Embryonic facial prominence (tissue), 1 donor: ENCODE data around the gene CMSS1.

Experiments used
- DNase-seq: peaks from one replicate; pipeline ENCODE4 v3.0.0-alpha.2; 2016; ENCODE audit errors: extremely low spot score

Gene CMSS1

DNA sequence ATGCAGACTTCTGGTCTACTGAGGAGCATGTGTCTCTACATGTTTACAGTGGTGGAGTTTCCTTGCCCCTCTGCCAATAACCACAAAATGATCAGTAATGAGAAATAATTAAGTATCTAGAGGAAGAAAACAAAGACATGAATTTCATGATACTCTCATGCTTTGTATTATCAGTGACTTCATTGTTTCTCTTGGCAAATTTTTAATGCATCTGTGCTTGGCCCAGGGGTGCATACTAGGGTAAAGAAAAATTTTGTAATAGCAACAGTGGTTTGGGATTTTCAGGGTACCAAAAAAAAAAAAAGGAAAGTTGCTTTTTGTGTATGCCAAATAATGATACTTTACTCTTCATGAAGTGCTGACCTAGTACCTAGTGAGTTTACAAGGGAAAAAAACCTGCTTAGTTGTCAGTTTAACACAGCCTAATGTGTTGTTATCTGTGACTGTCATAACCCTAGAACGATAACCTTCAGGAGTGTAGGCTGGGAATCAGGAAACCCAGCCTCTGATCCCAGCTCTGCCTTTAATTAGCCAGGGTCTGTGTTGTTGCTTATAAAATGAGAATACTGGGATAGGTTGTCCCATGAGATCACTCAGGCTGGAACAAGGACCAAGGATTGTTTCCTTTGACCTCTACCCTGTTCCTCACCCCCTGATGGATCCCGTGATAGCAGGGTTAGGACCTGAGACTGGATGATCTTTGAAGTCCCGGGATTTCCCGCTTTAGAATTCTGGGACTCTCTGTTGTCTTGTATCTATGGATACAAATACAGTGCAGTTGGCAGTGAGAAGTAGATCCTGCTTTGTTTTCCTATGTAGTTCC, 117.5 kb downstream of the CMSS1 start:
- peak; percentile 21 for DNase-seq

- DNase-seq = no peak
These were observed 120.7 kb downstream of the CMSS1 start for GRCh38 chr3:99938270-99938911.

DNA sequence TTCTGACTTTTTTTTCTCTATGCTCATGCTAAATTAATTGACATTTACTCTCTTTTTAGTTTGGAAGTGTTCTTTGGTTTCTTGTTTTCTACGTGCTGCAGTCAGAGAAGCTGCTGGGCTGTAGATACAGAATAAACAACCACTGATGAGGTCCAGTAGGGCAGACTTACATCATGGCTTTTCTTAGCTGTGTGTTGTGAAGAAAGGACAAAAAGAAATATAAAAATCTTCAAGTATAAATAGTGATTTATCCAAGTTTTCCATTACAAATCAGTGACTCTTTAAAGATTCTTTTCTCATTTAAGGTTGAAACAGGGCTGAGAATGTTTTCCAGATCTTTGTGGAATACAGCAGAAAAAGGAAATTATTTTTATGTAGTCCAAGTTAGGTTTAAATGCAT, 122.2 kb downstream of the CMSS1 start:
- no peak for DNase-seq

- no peak for DNase-seq
These were observed 122.7 kb downstream of the CMSS1 start for GRCh38 chr3:99940350-99940749.

DNA sequence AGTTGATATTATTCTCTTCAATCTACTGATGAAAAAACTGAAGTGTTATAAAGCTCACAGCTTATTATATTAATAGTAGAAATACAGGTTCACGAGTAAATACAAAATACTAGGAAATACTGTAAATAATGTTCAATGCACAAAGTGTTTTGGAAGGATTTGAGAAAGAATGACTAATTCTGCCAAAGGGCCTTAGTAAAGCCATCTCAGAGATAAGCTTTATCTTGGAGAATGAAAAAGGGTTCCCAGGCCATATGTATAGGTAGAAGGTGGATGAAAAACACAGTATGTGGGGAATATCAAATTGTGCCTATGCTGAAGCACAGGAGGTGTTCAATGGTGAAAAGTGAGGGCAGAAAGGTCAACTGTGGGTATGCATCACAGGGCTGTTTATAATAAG, 123.5 kb downstream of the CMSS1 start:
- DNase-seq = no peak

DNA sequence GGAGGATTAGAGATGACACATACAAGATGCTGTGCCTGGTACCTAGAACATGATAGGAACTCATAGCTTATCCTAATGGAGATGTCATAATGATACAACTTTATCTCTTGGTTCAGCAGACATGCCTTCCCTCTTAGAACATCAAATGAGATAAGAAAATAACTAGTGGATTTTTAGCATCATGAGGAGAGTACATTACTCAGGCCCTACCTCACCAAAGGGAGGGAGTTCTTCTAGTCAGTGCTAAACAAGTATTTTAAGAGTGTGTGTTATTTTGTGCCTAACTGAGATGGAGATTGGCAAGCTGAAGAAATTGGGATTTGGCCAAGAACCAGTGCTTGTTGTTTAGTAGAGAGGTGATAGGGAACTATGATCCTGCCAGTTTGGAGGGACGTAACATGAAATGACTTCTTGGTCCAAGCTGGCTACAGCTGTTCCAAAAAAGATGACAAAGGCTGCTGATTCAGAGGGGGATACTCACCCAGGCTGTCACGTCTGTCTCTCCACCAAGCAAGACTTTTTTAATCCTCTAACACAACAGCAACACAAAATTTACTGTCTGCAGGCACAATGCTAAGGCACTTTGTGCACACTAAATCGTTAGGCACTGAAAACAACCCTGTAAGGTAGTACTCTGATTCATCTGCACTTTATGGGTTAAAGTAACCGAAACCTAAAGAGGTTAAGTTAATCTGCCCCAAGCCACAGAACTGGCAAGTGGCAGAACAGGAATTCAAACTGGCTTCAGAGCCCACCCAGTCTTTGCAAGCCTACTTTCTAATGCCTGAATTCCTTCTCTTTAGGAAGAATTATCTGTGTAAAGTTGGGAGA, 126.5 kb downstream of the CMSS1 start:
- no peak for DNase-seq

DNA sequence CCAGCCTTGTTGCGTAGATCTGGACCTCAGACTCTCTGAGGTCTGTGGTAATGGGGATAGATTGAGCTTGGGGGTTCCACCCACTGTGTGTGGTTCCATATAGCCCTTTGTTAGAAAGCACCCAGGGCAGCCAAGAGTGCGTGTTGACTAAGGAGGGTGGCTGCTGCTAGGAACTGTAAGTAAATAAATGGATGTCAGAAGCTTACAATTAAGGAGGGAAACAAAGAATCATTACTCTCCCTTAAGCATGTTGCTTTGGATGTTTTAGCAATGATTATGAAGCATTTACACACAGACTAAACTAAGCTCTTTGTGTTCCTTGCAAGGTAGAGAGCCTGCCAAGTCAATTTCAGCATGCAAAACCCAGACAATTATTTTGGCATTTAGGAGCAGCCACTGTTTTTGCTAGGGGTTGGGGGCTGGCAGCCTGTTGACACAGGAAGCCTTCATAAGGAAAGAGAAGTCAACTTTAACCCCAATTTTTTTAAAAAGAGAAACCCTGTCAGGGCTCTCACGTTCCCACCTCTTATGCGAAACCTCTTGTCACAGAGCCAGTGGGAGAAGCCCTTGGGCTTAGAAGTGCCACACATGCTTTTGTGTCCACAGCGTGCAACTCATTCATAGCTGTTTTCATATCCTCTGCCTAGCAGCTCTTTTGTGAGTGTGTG, 127.8 kb downstream of the CMSS1 start:
- DNase-seq = no peak

GRCh38 chr3:99947356-99947755, 129.7 kb downstream of the CMSS1 start:
- no peak for DNase-seq

GRCh38 chr3:99948467-99949089, 130.9 kb downstream of the CMSS1 start:
- DNase-seq = no peak

DNA sequence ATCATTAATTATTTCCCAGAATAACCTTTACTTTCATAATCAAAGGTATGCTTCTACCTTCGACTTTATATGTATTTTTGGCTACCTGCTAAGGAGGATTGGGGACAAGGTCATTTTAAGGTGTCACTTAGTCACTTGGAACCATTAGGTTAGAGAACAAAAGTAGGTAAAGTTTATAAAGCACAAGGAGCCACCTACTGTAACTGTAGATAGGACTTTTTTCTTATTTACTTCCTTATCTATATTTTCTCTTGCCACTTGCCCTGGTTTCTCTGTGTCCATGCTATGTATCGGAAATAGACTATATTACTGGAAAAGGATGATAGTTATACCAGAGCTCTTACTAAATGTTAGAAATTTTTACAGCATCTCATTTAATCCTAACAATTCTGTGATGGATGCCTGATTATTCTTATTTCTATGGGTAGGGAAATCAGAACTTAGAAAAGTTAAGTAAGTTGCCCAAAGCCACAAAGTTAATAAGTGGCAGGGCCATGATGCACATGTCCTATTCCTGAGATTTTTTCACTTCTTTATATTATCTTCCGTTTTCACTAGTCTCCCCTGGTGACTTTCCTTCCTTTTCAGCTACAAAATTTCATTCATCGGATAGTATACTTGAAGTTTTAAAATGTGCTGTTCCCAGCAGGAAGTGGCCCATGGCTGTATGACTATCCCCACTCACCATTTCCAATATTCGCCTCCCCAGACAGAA, 132.5 kb downstream of the CMSS1 start:
- no peak for DNase-seq

- no peak for DNase-seq
These were observed 133.3 kb downstream of the CMSS1 start for GRCh38 chr3:99950921-99951320.

DNA sequence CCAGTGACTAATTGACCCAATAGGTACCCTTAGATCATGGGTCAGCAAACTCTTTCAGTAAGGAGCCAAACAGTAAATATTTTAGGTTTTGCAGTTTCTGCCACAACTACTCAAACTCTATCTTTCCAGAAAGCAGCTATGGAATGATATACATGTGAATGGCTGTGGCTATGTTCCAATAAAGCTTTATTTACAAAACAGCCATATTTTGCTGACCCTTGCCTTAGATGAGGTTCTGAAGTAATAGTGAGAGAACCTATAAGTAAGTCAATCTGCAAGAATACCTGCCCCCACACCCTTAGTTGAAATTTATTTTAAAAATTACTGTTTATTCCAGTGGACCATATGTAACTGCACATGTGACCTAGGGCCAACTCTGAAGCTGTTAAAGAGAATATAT, 134.0 kb downstream of the CMSS1 start:
- DNase-seq = no peak

- no peak for DNase-seq
These were observed 134.6 kb downstream of the CMSS1 start for GRCh38 chr3:99952306-99952705.

- no peak for DNase-seq
These were observed 135.9 kb downstream of the CMSS1 start for GRCh38 chr3:99953596-99953995.

DNA sequence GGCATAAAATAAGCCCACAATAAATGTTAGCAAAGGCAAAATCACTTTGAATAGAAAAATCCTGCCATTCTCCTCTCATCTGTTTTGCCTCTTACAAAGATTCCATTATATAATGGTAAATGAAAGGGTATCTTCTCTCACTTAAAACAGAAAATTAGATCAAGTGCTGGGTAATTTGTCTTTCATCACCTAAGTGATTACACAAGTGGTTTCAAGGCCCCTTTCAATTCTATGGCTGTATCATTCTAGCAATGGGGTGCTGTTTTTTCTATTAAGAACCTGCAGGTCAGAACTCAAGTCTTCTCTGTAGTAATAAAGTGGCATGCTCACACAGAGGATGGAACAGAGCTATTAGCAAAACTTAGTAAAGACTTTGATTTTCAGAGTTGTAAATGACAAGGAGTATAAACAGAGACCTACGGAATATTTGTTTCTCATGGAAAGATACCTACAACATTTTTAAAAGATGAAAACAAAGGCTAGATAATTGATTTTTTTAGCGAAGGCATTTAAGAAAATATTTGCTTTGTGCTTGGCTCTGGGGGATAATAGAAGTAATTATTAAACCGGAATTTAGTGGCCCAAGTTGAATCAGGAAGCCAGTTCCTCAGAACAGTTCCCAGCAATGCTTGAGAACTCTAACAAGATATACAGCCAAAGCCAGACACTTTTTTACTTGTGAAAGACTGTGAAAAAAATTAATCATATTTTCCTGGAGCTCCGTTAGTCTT, 137.4 kb downstream of the CMSS1 start:
- no peak for DNase-seq

- DNase-seq = no peak
These were observed 138.3 kb downstream of the CMSS1 start for GRCh38 chr3:99955773-99956562.

DNA sequence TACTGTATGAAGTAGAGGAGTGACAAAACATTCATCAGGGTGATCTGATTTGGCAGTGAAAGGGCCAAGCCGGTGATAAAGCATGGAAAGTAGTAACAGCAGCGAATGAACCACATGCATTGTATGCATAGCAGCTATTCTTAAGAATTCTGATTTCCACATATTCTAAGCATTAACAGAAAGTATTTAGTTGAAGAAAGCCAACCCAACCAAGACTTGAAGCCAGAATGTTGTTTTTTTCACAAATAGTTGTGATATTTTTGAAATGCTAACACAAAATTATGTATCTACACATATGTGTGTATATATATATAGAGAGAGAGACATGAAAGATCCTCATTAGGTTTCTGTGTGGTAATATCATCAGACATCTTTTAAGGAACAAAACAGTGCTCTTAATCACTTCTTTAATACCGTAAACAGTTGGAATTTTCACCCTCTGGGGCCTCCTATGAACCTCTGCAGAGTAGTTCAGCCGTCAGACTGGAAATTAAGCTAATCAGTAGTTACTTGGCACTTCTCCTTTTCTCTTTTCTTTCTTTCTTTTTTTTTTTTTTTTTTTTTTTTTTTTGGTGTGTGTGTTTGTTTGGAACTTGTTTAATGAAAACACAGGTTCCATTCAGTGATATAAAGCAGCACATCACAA, 139.6 kb downstream of the CMSS1 start:
- no peak for DNase-seq

GRCh38 chr3:99958222-99958912, 140.7 kb downstream of the CMSS1 start:
- DNase-seq = no peak
